Gastroesophageal sphincter (tissue), 4 donors: ENCODE data around the gene DPF1. TPM values are rescaled to one million over a fixed set of nuclear protein-coding genes. Genes with fewer than 3 reads are reported as not detected.
A peak's percentile ranks its signal among the peaks of the same experiment; 100 is the strongest.

ENCODE experiments used
- ATAC-seq: fragments of 150-250 bp; one replicate; pipeline ENCODE4 v1.9.1; 2016; ENCODE audit warnings: mild to moderate bottlenecking, moderate library complexity
- H3K27ac ChIP-seq, 4 donors: fragments of 200-600 bp; sonication (generic) in 3 of 4; 1 replicate in 3 of 4; 2 replicates in 1 of 4; pipeline ENCODE4 v1.5.1; 2016 to 2019
- H3K27me3 ChIP-seq: fragments of 200-600 bp; sonication (generic); one replicate; pipeline ENCODE4 v1.5.1; 2019
- H3K36me3 ChIP-seq, 2 donors: fragments of 200-600 bp; sonication (generic); one replicate each; pipeline ENCODE4 v1.5.1; 2019; ENCODE audit warnings: control low read depth in 1 of 2
- H3K4me1 ChIP-seq, 3 donors: fragments of 200-600 bp; sonication (generic); 1 replicate in 2 of 3; 2 replicates in 1 of 3; pipeline ENCODE4 v1.5.1; 2016 to 2019; ENCODE audit warnings: control low read depth in 2 of 3
- H3K4me3 ChIP-seq, 2 donors: fragments of 200-600 bp; sonication (generic); one replicate each; pipeline ENCODE4 v1.5.1; 2019; ENCODE audit warnings: mild to moderate bottlenecking in 1 of 2, moderate library complexity in 1 of 2
- H3K9me3 ChIP-seq, 3 donors: fragments of 200-600 bp; sonication (generic); one replicate each; pipeline ENCODE4 v1.5.1; 2017 to 2019; ENCODE audit warnings: control low read depth in 2 of 3
- EP300 ChIP-seq: sonication (generic); formaldehyde crosslinking; IDR thresholded peaks from one replicate; pipeline ENCODE4 v1.6.1; 2017; ENCODE audit warnings: antibody characterized with exemption, mild to moderate bottlenecking
- POLR2A ChIP-seq, 2 donors: fragments of 450-650 bp; IDR thresholded peaks; one replicate each; pipeline ENCODE4 v1.6.1; 2017; ENCODE audit warnings: antibody characterized with exemption in 2 of 2, mild to moderate bottlenecking in 2 of 2, moderate library complexity in 1 of 2
- POLR2AphosphoS5 ChIP-seq: sonication (generic); formaldehyde crosslinking; IDR thresholded peaks from one replicate; pipeline ENCODE4 v1.6.1; 2017; ENCODE audit warnings: antibody characterized with exemption
- WGBS, 2 donors: methylation state at CpG; one replicate each; pipeline ENCODE4 v1.1.5; 2018; ENCODE audit warnings: low coverage in 1 of 2; 5-methylcytosine and 5-hydroxymethylcytosine counted together
- total RNA-seq, 4 donors: library from RNA; depleted of rRNA; stranded (reverse); fragments of >200 nt; gene quantifications; one replicate each; pipeline ENCODE4 v1.1.0, GENCODE V29; 2016
- TF ChIP-seq, protein P1 (sequence below), 4 experiments: fragments of 200-600 bp in 2 of 4; fragments of 450-650 bp in 2 of 4; sonication (generic) in 1 of 4; IDR thresholded peaks; one replicate each; pipeline ENCODE4 v1.5.1; 2017 to 2019; ENCODE audit warnings: antibody characterized with exemption in 4 of 4, mild to moderate bottlenecking in 2 of 4, moderate library complexity in 2 of 4

The DPF1 gene
- total RNA-seq, 4 donors from 2014 or later, result not detected

DNA sequence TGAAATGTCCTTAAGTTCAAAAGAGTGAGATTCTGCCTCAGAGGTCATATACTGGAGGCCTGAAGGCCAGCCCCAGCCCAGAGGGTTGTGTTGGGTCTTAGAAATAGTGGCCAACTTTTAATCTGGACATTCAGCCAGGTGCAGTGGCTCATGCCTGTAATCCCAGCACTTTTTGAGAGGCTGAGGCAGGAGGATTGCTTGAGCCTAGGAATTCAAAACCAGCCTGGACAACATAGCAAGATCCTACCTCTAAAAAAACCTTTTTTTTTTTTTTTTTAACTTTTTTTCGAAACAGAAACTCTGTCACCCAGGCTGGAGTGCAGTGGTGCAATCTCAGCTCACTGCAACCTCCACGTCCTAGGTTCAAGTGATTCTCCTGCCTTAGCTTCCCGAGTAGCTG is 15.5 kb downstream of the DPF1 start:
- peaks cover 0 to 37% (median 24%) of the 10 kb centered on the region in 3 donors for H3K4me1 ChIP-seq
- H3K27ac ChIP-seq, result peak overlapping the region in 1 of 4 donors; percentile 81
- peaks cover 0 to 35% of the 10 kb centered on the region in 2 donors for H3K36me3 ChIP-seq
- no peak for ATAC-seq
- WGBS, 2 donors, result 80 to 94% methylated on average over 2 to 3 of the region's 3 CpGs
- peaks cover 81% of the 10 kb centered on the region for H3K27me3 ChIP-seq
- no peaks in the 10 kb centered on the region for H3K9me3 ChIP-seq
- TF ChIP-seq EP300 (no peak), POLR2AphosphoS5 (no peak), POLR2A (IDR thresholded peaks at IDR 0.05) (no peak)
- TF ChIP-seq, protein P1, sequence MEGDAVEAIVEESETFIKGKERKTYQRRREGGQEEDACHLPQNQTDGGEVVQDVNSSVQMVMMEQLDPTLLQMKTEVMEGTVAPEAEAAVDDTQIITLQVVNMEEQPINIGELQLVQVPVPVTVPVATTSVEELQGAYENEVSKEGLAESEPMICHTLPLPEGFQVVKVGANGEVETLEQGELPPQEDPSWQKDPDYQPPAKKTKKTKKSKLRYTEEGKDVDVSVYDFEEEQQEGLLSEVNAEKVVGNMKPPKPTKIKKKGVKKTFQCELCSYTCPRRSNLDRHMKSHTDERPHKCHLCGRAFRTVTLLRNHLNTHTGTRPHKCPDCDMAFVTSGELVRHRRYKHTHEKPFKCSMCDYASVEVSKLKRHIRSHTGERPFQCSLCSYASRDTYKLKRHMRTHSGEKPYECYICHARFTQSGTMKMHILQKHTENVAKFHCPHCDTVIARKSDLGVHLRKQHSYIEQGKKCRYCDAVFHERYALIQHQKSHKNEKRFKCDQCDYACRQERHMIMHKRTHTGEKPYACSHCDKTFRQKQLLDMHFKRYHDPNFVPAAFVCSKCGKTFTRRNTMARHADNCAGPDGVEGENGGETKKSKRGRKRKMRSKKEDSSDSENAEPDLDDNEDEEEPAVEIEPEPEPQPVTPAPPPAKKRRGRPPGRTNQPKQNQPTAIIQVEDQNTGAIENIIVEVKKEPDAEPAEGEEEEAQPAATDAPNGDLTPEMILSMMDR (IDR thresholded peaks at IDR 0.05), result no peak
- no peak overlapping the region for H3K4me3 ChIP-seq

DNA sequence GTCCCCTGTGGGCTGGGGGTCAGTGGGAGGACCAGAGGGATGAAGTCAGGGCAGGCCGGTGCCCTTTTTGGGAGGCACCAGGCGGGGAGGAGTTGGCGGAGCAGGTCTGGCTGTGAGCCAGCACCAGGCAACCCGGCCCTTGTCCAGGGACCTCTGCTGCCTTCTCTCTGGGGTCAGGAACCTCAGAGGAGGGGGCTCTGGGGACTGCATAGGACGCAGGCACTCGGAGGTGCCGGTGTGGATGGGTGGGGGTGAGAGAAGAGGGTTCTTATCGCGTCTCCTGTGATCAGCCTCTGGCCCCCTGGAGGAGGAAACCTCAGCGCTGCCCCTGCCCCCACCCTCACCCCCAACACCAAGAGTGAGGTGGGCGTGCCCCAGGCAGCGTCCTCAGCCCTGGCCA is 16.5 kb downstream of the DPF1 start:
- Histone ChIP-seq H3K9me3 (no peaks in the 10 kb centered on the region), H3K27me3 (peaks cover 80% of the 10 kb centered on the region), H3K36me3 (peaks cover 0 to 46% of the 10 kb centered on the region in 2 donors), H3K4me3 (no peak overlapping the region), H3K4me1 (peaks cover 0 to 37% (median 24%) of the 10 kb centered on the region in 3 donors), H3K27ac (no peak overlapping the region)
- no peak for TF ChIP-seq EP300
- TF ChIP-seq, protein P1 (IDR thresholded peaks at IDR 0.05), result no peak
- TF ChIP-seq POLR2AphosphoS5, result no peak
- no peak for ATAC-seq
- 74 to 86% methylated on average over 3 to 4 of the region's 12 CpGs for WGBS, 2 donors

DNA sequence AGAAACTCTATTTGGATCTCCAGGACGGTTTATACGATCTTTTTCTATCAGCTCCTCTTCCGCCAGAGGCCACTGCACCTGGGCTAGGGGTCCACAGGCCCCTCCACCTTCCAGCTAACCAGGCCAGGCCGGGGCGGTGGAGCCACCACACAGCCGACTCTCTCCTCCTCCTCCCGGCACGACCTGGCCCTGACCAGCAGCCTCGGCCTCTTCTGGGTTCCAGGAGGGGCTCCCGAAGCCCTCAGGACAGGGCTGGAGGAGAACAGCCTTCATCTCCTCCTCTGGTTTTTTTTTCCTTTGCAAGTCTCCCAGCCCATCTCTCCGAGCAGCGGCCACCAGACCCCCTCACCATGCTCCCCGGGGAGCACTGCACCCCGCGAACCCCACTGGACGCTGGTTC is 17.1 kb downstream of the DPF1 start:
- 83 to 88% methylated on average over 7 to 10 of the region's 16 CpGs for WGBS, 2 donors

DNA sequence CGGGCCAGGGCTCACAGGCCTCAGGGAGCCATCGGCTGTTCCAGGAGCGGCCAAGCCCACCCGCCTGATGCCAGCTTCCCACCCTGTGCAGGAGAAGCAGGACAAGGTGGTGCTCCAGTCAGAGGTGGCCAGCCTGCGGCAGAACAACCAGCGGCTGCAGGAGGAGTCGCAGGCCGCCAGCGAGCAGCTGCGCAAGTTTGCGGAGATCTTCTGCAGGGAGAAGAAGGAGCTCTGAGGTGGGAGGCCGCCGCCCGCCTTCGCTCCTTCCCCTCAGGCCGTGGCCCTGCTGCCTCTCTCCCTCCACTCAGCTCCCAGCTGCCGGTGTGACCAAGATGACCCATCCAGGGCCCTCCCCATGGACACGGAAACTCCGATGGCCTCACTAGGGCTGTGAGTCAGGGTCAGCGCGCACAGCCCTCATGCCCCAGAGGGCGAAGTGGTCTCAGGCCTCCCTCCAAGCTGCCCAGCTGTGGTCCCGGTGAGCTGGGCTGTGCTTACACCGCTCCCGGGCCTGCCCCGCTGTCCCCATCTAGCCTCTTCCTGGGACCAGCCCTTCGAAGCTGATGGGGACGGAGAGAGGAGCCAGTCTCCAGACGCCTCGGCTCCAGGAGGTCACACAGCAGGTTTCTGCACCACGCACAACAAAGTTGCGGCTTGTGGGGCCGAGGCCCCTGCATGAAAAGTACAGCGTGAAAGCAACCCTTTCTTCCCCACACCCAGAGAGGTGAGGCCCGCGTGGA is 17.8 kb downstream of the DPF1 start:
- TF ChIP-seq POLR2AphosphoS5, result no peak
- no peak for TF ChIP-seq POLR2A (IDR thresholded peaks at IDR 0.05)
- TF ChIP-seq EP300, result no peak
- TF ChIP-seq, protein P1 (IDR thresholded peaks at IDR 0.05), result no peak
- 78 to 80% methylated on average over 1 to 8 of the region's 36 CpGs for WGBS, 2 donors
- Histone ChIP-seq H3K4me1 (peaks cover 0 to 29% (median 21%) of the 10 kb centered on the region in 3 donors), H3K27ac (no peak overlapping the region), H3K36me3 (peaks cover 0 to 59% of the 10 kb centered on the region in 2 donors), H3K4me3 (no peak overlapping the region), H3K27me3 (peaks cover 70% of the 10 kb centered on the region), H3K9me3 (no peaks in the 10 kb centered on the region)
- ATAC-seq, result no peak

More for the DNA sequence above, 17.1 kb downstream of the DPF1 start:
- Histone ChIP-seq H3K36me3 (peaks cover 0 to 52% of the 10 kb centered on the region in 2 donors), H3K27me3 (peaks cover 77% of the 10 kb centered on the region), H3K27ac (no peak overlapping the region), H3K4me1 (peaks cover 0 to 36% (median 24%) of the 10 kb centered on the region in 3 donors), H3K4me3 (no peak overlapping the region), H3K9me3 (no peaks in the 10 kb centered on the region)
- ATAC-seq, result no peak
- TF ChIP-seq POLR2AphosphoS5 (no peak), EP300 (no peak), POLR2A (IDR thresholded peaks at IDR 0.05) (no peak)
- TF ChIP-seq, protein P1 (IDR thresholded peaks at IDR 0.05), result no peak

DNA sequence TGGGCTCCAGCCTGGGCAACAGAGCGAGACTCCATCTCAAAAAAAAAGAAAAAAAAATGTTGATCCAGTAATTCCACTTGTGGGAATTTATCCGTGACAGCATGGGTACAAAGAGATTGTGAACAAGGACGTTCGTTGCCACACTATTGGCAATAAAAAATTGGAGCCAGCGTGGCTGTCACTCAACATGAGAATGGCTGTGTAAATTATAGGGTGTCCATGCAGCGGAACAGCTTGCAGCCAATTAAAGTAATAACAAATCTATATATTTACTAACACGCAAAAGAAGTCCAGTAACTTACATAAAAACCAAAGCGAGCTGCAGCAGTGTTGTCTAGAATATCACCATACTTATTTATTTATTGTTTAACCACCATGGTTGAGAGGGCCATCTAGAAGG is 19.3 kb downstream of the DPF1 start:
- H3K27me3 ChIP-seq, result peaks cover 55% of the 10 kb centered on the region
- H3K27ac ChIP-seq, result no peak overlapping the region
- H3K4me3 ChIP-seq, result no peak overlapping the region
- H3K36me3 ChIP-seq, result peaks cover 0 to 71% of the 10 kb centered on the region in 2 donors
- H3K4me1 ChIP-seq, result peaks cover 0 to 14% (median 7%) of the 10 kb centered on the region in 3 donors
- TF ChIP-seq POLR2AphosphoS5 (no peak), EP300 (no peak), POLR2A (IDR thresholded peaks at IDR 0.05) (no peak)
- TF ChIP-seq, protein P1 (IDR thresholded peaks at IDR 0.05), result no peak
- no peak for ATAC-seq
- WGBS, 2 donors, result 91 to 95% methylated on average over 7 to 8 of the region's 8 CpGs
- no peaks in the 10 kb centered on the region for H3K9me3 ChIP-seq
